Keratinocyte (primary cell): ENCODE results near the gene PYGB. TPM values are rescaled to one million over a fixed set of nuclear protein-coding genes. Genes with fewer than 3 reads are reported as not detected.

Experiments used
- DNase-seq: peaks from one replicate; pipeline ENCODE4 v3.0.0-alpha.2; 2011; ENCODE audit warnings: low read depth, missing footprints, low spot score
- FAIRE-seq: peaks from 2 replicates; lab custom pipeline; 2011; peaks lifted over from hg19 to GRCh38; lab: Jason Lieb, UNC
- H2AFZ ChIP-seq: 2 replicates; pipeline ENCODE4 v1.6.0; 2012; ENCODE audit warnings: low read length, control low read depth, inconsistent platforms; ENCODE audit not compliant: control insufficient read depth
- H3K27ac ChIP-seq: 2 replicates; pipeline ENCODE4 v1.5.1; 2011; ENCODE audit warnings: low read length; ENCODE audit not compliant: control insufficient read depth, insufficient read depth
- H3K27me3 ChIP-seq: 3 replicates; pipeline ENCODE4 v1.6.0; 2011; ENCODE audit warnings: low read length; ENCODE audit not compliant: control insufficient read depth, insufficient read depth; ENCODE audit errors: extremely low read depth
- H3K36me3 ChIP-seq, 2 experiments: 2 replicates in 1 of 2; 3 replicates in 1 of 2; pipeline ENCODE4 v1.5.1; 2011; ENCODE audit warnings: low read length in 2 of 2, mild to moderate bottlenecking in 1 of 2; ENCODE audit not compliant: control insufficient read depth in 2 of 2, insufficient read depth in 2 of 2; ENCODE audit errors: extremely low read depth in 1 of 2
- H3K4me1 ChIP-seq: 3 replicates; pipeline ENCODE4 v1.5.1; 2011; ENCODE audit warnings: low read length; ENCODE audit not compliant: control insufficient read depth, insufficient read depth; ENCODE audit errors: extremely low read depth
- H3K4me2 ChIP-seq: 3 replicates; pipeline ENCODE4 v1.6.0; 2011; ENCODE audit warnings: low read depth, low read length; ENCODE audit not compliant: control insufficient read depth, insufficient read depth; ENCODE audit errors: extremely low read depth
- H3K4me3 ChIP-seq, 3 experiments: fragments of 200-600 bp in 1 of 3; sonication (generic) in 1 of 3; 2 replicates in 2 of 3; 3 replicates in 1 of 3; pipeline ENCODE4 v1.5.1; 2011 to 2016; ENCODE audit warnings: low read length in 3 of 3, mild to moderate bottlenecking in 3 of 3, control low read depth in 2 of 3, inconsistent platforms in 1 of 3, low read depth in 1 of 3, mixed read lengths in 1 of 3, mixed run types in 1 of 3, moderate library complexity in 1 of 3; ENCODE audit not compliant: control insufficient read depth in 2 of 3, insufficient read depth in 2 of 3; ENCODE audit errors: extremely low read depth in 1 of 3
- H3K79me2 ChIP-seq: 2 replicates; pipeline ENCODE4 v1.6.0; 2012; ENCODE audit warnings: low read length; ENCODE audit not compliant: control insufficient read depth, insufficient read depth
- H3K9ac ChIP-seq: 3 replicates; pipeline ENCODE4 v1.6.0; 2011; ENCODE audit warnings: low read length; ENCODE audit not compliant: control insufficient read depth, insufficient read depth; ENCODE audit errors: extremely low read depth
- H3K9me1 ChIP-seq: 3 replicates; pipeline ENCODE4 v1.6.0; 2011; ENCODE audit warnings: low read length; ENCODE audit not compliant: control insufficient read depth, insufficient read depth; ENCODE audit errors: extremely low read depth
- H3K9me3 ChIP-seq: 2 replicates; pipeline ENCODE4 v1.5.1; 2012; ENCODE audit warnings: low read depth, low read length; ENCODE audit not compliant: control insufficient read depth
- H4K20me1 ChIP-seq: 3 replicates; pipeline ENCODE4 v1.6.0; 2011; ENCODE audit warnings: low read length; ENCODE audit not compliant: control insufficient read depth, insufficient read depth; ENCODE audit errors: extremely low read depth
- CTCF ChIP-seq, 3 experiments: IDR thresholded peaks in 1 of 3; conservative IDR thresholded peaks in 1 of 3; optimal IDR thresholded peaks in 1 of 3; 2 replicates in 2 of 3; 3 replicates in 1 of 3; pipeline versions ENCODE3 to v1.5.1; 2011; ENCODE audit warnings: low read length in 3 of 3, mild to moderate bottlenecking in 3 of 3, moderate library complexity in 2 of 3, control low read depth in 1 of 3, inconsistent platforms in 1 of 3; ENCODE audit not compliant: insufficient read depth in 2 of 3; ENCODE audit errors: extremely low read depth in 1 of 3
- EZH2 ChIP-seq: IDR thresholded peaks from one replicate; pipeline ENCODE4 v1.6.1; 2012; ENCODE audit warnings: inconsistent platforms, mild to moderate bottlenecking, low read length, moderate library complexity
- dilution Hi-C: fragments of 300-500 bp; cut with MboI; formaldehyde crosslinking; loops from one replicate; pipeline ENCODE4 v1.7.0; 2020; ENCODE audit warnings: low sequenced_read_pairs; ENCODE audit not compliant: extremely low pct_ligation_motif_present
- polyA plus RNA-seq, 5 experiments: library from polyadenylated mRNA; depleted of rRNA in 3 of 5; stranded (reverse) in 3 of 5; stranded (forward) in 1 of 5; unstranded in 1 of 5; fragments of >200 nt; gene quantifications; 1 replicate in 1 of 5; 2 replicates in 3 of 5; 3 replicates in 1 of 5; pipeline versions ENCODE4 v1.2.1 to v1.2.3, GENCODE V29; 2011 to 2012; ENCODE audit warnings: missing spikeins in 2 of 5, low read depth in 1 of 5, low replicate concordance in 1 of 5

PYGB gene
- polyA plus RNA-seq, 1 donor (not counting 4 experiments of a cell fraction or from before 2014, with no cell fraction given): 78.3 TPM

GRCh38 chr20:25251019-25251418 lies 3.1 kb downstream of the PYGB start:
- Histone ChIP-seq H3K4me3 (peak overlapping the region; percentile 32 to 97 (median 94)), H3K27me3 (no peaks in the 10 kb centered on the region)

DNA sequence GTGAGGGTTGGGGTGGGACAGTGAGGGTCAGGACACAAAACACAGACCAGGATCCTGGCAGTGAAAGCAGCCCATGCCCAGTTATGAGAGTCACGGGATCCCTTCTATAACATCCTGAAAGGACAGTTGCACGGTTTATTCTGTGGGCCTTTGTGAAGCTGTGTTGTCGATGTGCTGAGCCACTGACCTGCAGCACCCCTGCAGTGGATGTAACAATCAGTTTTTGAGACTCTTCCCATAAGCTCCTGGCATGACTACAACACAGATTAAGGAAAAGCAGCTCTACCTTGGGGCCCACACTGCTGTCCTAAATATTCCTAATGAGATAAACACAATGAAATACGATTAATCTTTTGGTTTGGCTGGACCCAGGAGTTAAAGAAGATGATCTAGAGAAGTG lies 3.7 kb downstream of the PYGB start:
- DNase-seq (no peak), FAIRE-seq (no peak)
- H3K27me3 ChIP-seq: no peaks in the 10 kb centered on the region
- H3K9me3 ChIP-seq: no peaks in the 10 kb centered on the region
- H3K4me2 ChIP-seq: peak overlapping the region; percentile 84
- H2AFZ ChIP-seq: no peak overlapping the region
- H3K4me1 ChIP-seq: peaks cover 42% of the 10 kb centered on the region
- H4K20me1 ChIP-seq: peaks cover 51% of the 10 kb centered on the region
- TF ChIP-seq EZH2: no peak
- no peak for TF ChIP-seq CTCF (optimal IDR thresholded peaks at IDR 0.05 in 1 of 3, IDR thresholded peaks at IDR 0.05 in 1 of 3, conservative IDR thresholded peaks at IDR 0.05 in 1 of 3; ENCODE audit: extremely low read depth in 1 of 3, insufficient read depth in 2 of 3, low read length in 3 of 3)
- H3K9ac ChIP-seq: no peak overlapping the region
- dilution Hi-C loops: no loop called here
- H3K4me3 ChIP-seq: peak overlapping the region; percentile 32 to 97 (median 94)
- peaks cover 12% of the 10 kb centered on the region for H3K9me1 ChIP-seq
- H3K27ac ChIP-seq: peak overlapping the region; percentile 8
- peaks cover 82% of the 10 kb centered on the region for H3K79me2 ChIP-seq
- H3K36me3 ChIP-seq: peaks cover 23 to 34% of the 10 kb centered on the region in 2 experiments

More at GRCh38 chr20:25251019-25251418, 3.1 kb downstream of the PYGB start:
- FAIRE-seq (no peak), DNase-seq (no peak)
- TF ChIP-seq CTCF (optimal IDR thresholded peaks at IDR 0.05 in 1 of 3, IDR thresholded peaks at IDR 0.05 in 1 of 3, conservative IDR thresholded peaks at IDR 0.05 in 1 of 3; ENCODE audit: extremely low read depth in 1 of 3, insufficient read depth in 2 of 3, low read length in 3 of 3): no peak
- no peak for TF ChIP-seq EZH2
- Histone ChIP-seq H3K9ac (no peak overlapping the region), H3K4me1 (peaks cover 46% of the 10 kb centered on the region), H3K9me1 (peaks cover 12% of the 10 kb centered on the region), H3K9me3 (no peaks in the 10 kb centered on the region), H3K79me2 (peaks cover 76% of the 10 kb centered on the region), H4K20me1 (peaks cover 49% of the 10 kb centered on the region), H3K4me2 (peak overlapping the region; percentile 84), H2AFZ (no peak overlapping the region), H3K27ac (no peak overlapping the region), H3K36me3 (peaks cover 22 to 34% of the 10 kb centered on the region in 2 experiments)
- dilution Hi-C loops: no loop called here
